Liver (tissue), 9 donors: ENCODE data around the gene NELL1. TPM values are rescaled to one million over a fixed set of nuclear protein-coding genes. Genes with fewer than 3 reads are reported as not detected.

ENCODE experiments used
- DNase-seq: peaks from one replicate; pipeline ENCODE4 v3.0.0-alpha.2; 2017; ENCODE audit warnings: low spot score
- H3K27ac ChIP-seq, 2 donors: one replicate each; pipeline ENCODE4 v1.7.0; 2013; ENCODE audit warnings: inconsistent platforms in 2 of 2, low read length in 2 of 2, control low read depth in 1 of 2, low read depth in 1 of 2, mild to moderate bottlenecking in 1 of 2
- H3K27me3 ChIP-seq, 4 donors: one replicate each; pipeline versions ENCODE4 v1.6.1 to v1.7.0; 2013; ENCODE audit warnings: low read length in 3 of 4, inconsistent platforms in 1 of 4, mild to moderate bottlenecking in 1 of 4, moderate library complexity in 1 of 4; ENCODE audit not compliant: control insufficient read depth in 4 of 4, insufficient read depth in 4 of 4
- H3K36me3 ChIP-seq, 4 donors: one replicate each; pipeline versions ENCODE4 v1.6.1 to v1.7.0; 2013; ENCODE audit warnings: low read length in 3 of 4, mild to moderate bottlenecking in 3 of 4, low read depth in 1 of 4, moderate library complexity in 1 of 4; ENCODE audit not compliant: control insufficient read depth in 4 of 4, insufficient read depth in 3 of 4
- H3K4me1 ChIP-seq, 4 donors: one replicate each; pipeline versions ENCODE4 v1.6.1 to v1.7.0; 2013; ENCODE audit warnings: low read length in 3 of 4, mild to moderate bottlenecking in 3 of 4, moderate library complexity in 1 of 4; ENCODE audit not compliant: control insufficient read depth in 4 of 4, insufficient read depth in 4 of 4
- H3K4me3 ChIP-seq, 3 donors: one replicate each; pipeline versions ENCODE4 v1.6.1 to v1.7.0; 2013; ENCODE audit warnings: low read length in 3 of 3, control low read depth in 1 of 3, low read depth in 1 of 3, mild to moderate bottlenecking in 1 of 3
- H3K9ac ChIP-seq, 2 donors: one replicate each; pipeline ENCODE4 v1.7.0; 2013; ENCODE audit warnings: low read length in 2 of 2, mild to moderate bottlenecking in 2 of 2, moderate library complexity in 2 of 2, control low read depth in 1 of 2, low read depth in 1 of 2
- H3K9me3 ChIP-seq, 4 donors: one replicate each; pipeline versions ENCODE4 v1.6.1 to v1.7.0; 2013; ENCODE audit warnings: low read length in 3 of 4; ENCODE audit not compliant: control insufficient read depth in 4 of 4
- EGR1 ChIP-seq, 2 donors: IDR thresholded peaks; 2 replicates each; pipeline ENCODE4 v1.6.1; 2016 to 2018; ENCODE audit warnings: antibody characterized with exemption in 2 of 2, low read depth in 2 of 2
- FOXA1 ChIP-seq: IDR thresholded peaks from 2 replicates; pipeline ENCODE4 v1.6.1; 2016; ENCODE audit warnings: antibody characterized with exemption
- FOXA2 ChIP-seq: IDR thresholded peaks from 2 replicates; pipeline ENCODE4 v1.6.1; 2016; ENCODE audit warnings: antibody characterized with exemption
- GABPA ChIP-seq, 2 donors: IDR thresholded peaks in 1 of 2; conservative IDR thresholded peaks in 1 of 2; 2 replicates each; pipeline ENCODE4 v1.6.1; 2016; ENCODE audit warnings: antibody characterized with exemption in 2 of 2, mild to moderate bottlenecking in 1 of 2, moderate library complexity in 1 of 2
- HNF4A ChIP-seq, 2 donors: conservative IDR thresholded peaks; 2 replicates each; pipeline ENCODE4 v1.6.1; 2016; ENCODE audit warnings: antibody characterized with exemption in 2 of 2, mild to moderate bottlenecking in 2 of 2
- HNF4G ChIP-seq: IDR thresholded peaks from 2 replicates; pipeline ENCODE4 v1.6.1; 2016; ENCODE audit warnings: antibody characterized with exemption
- JUND ChIP-seq, 2 donors: IDR thresholded peaks; 2 replicates each; pipeline ENCODE4 v1.6.1; 2016; ENCODE audit warnings: antibody characterized with exemption in 2 of 2
- MAX ChIP-seq: IDR thresholded peaks from 2 replicates; pipeline ENCODE4 v1.6.1; 2016; ENCODE audit warnings: antibody characterized with exemption
- NR2F2 ChIP-seq: IDR thresholded peaks from 2 replicates; pipeline ENCODE4 v1.6.1; 2016; ENCODE audit warnings: antibody characterized with exemption
- RAD21 ChIP-seq, 2 donors: IDR thresholded peaks; 2 replicates each; pipeline ENCODE4 v1.6.1; 2016; ENCODE audit warnings: antibody characterized with exemption in 2 of 2, mild to moderate bottlenecking in 2 of 2
- REST ChIP-seq: IDR thresholded peaks from 2 replicates; pipeline ENCODE4 v1.6.1; 2016; ENCODE audit warnings: antibody characterized with exemption, mild to moderate bottlenecking
- RXRA ChIP-seq, 2 donors: IDR thresholded peaks; 2 replicates each; pipeline ENCODE4 v1.6.1; 2017 to 2018; ENCODE audit warnings: antibody characterized with exemption in 2 of 2, mild to moderate bottlenecking in 1 of 2
- SP1 ChIP-seq: IDR thresholded peaks from 2 replicates; pipeline ENCODE4 v1.6.1; 2018; ENCODE audit warnings: antibody characterized with exemption, mild to moderate bottlenecking
- TAF1 ChIP-seq: conservative IDR thresholded peaks from 2 replicates; pipeline ENCODE4 v1.6.1; 2016; ENCODE audit warnings: antibody characterized with exemption, mild to moderate bottlenecking
- YY1 ChIP-seq: IDR thresholded peaks from 2 replicates; pipeline ENCODE4 v1.6.1; 2016; ENCODE audit warnings: antibody characterized with exemption, mild to moderate bottlenecking
- ZBTB33 ChIP-seq: IDR thresholded peaks from 2 replicates; pipeline ENCODE4 v1.6.1; 2016; ENCODE audit warnings: antibody characterized with exemption
- WGBS: extraction: QIAGEN DNeasy Blood & Tissue Kit; methylation state at CpG from one replicate; pipeline ENCODE4 v1.1.7; 2013; 5-methylcytosine and 5-hydroxymethylcytosine counted together
- polyA plus RNA-seq, 2 donors: library from polyadenylated mRNA; stranded (reverse) in 1 of 2; unstranded in 1 of 2; fragments of 200-250 nt in 1 of 2; fragments of >200 nt in 1 of 2; fragmentation: Nextera tagmentation in 1 of 2; extraction: Ambion mirVana in 1 of 2; gene quantifications; one replicate each; pipeline versions ENCODE4 v1.2.1 to v1.2.3, GENCODE V29; 2013 to 2015
- total RNA-seq, 2 donors: library from RNA; depleted of rRNA; stranded (reverse); fragments of >200 nt; gene quantifications; one replicate each; pipeline ENCODE4 v1.2.3, GENCODE V29; 2014
- TF ChIP-seq, protein P1 (sequence below): IDR thresholded peaks from 2 replicates; pipeline ENCODE4 v1.6.1; 2016; ENCODE audit warnings: antibody characterized with exemption
- TF ChIP-seq, protein P2 (sequence below): fragments of 150-350 bp; IDR thresholded peaks from 2 replicates; pipeline ENCODE4 v1.5.1; 2017; ENCODE audit warnings: improper control_type of control experiment, low read depth, low read length; ENCODE audit not compliant: missing input control
- donor health status: healthy.
- donor health status: healthy.
- donor health status: healthy.
- donor health status: healthy.
- donor health status: healthy.

NELL1 gene
- total and polyA plus RNA-seq, 4 donors = not detected

DNA sequence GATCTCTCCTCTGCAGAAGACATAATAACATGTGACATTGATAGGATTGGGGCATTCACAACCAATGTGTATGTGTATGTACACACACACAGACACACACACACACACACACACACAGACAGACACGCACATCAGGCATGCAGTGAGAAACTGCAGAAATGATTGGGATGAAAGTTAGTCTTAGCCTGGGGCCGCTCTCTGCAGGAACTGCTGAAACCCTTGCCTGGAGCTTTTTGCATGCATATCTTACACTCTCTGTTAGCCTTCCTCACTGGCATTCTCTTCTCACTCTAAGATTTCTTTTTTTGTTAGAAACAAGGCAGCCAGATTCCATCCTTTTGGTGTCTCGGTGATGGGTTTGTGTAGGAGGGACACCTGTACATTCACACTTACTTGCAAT, 337.9 kb downstream of the NELL1 start:
- Histone ChIP-seq H3K27me3 (peaks cover 0 to 2% (median 0%) of the 10 kb centered on the region in 4 donors), H3K4me3 (no peak overlapping the region), H3K4me1 (no peaks in the 10 kb centered on the region), H3K36me3 (no peaks in the 10 kb centered on the region), H3K9ac (no peak overlapping the region), H3K27ac (no peak overlapping the region), H3K9me3 (peaks cover 0 to 5% (median 1%) of the 10 kb centered on the region in 4 donors)
- WGBS = 50% methylated on average over 3 of the region's 3 CpGs
- DNase-seq = no peak
- TF ChIP-seq JUND (IDR thresholded peaks at IDR 0.05) (no peak), HNF4G (no peak), FOXA1 (no peak), SP1 (no peak), RXRA (IDR thresholded peaks at IDR 0.05) (no peak), HNF4A (conservative IDR thresholded peaks at IDR 0.05) (no peak), TAF1 (no peak), NR2F2 (no peak), REST (no peak), YY1 (no peak), GABPA (IDR thresholded peaks at IDR 0.05 in 1 of 2, conservative IDR thresholded peaks at IDR 0.05 in 1 of 2) (no peak), RAD21 (IDR thresholded peaks at IDR 0.05) (no peak), ZBTB33 (no peak), EGR1 (IDR thresholded peaks at IDR 0.05; ENCODE audit: low read depth in 2 of 2) (no peak)
- TF ChIP-seq, protein P1, sequence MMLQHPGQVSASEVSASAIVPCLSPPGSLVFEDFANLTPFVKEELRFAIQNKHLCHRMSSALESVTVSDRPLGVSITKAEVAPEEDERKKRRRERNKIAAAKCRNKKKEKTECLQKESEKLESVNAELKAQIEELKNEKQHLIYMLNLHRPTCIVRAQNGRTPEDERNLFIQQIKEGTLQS = no peak
- TF ChIP-seq, protein P2, sequence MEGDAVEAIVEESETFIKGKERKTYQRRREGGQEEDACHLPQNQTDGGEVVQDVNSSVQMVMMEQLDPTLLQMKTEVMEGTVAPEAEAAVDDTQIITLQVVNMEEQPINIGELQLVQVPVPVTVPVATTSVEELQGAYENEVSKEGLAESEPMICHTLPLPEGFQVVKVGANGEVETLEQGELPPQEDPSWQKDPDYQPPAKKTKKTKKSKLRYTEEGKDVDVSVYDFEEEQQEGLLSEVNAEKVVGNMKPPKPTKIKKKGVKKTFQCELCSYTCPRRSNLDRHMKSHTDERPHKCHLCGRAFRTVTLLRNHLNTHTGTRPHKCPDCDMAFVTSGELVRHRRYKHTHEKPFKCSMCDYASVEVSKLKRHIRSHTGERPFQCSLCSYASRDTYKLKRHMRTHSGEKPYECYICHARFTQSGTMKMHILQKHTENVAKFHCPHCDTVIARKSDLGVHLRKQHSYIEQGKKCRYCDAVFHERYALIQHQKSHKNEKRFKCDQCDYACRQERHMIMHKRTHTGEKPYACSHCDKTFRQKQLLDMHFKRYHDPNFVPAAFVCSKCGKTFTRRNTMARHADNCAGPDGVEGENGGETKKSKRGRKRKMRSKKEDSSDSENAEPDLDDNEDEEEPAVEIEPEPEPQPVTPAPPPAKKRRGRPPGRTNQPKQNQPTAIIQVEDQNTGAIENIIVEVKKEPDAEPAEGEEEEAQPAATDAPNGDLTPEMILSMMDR = no peak

DNA sequence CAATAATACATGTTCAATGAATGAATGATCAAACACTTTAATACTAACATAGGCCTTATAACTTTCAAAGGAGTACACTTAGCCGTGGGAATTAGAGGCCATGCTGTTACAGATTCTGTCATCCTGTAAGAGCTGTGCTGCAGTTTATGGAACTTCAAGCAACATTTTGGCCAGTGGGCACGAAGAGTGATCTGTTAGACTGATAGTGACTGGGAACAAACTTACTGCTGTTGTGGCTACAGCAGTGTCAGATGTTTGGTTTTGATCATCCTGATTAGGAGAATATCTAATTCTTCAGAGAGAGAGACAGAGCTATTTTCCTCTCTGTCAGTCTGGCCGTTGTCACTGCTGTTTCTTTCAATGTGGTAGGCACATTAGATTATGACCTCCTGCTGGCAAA, 348.9 kb downstream of the NELL1 start:
- no peak overlapping the region for H3K27ac ChIP-seq
- no peaks in the 10 kb centered on the region for H3K36me3 ChIP-seq
- no peak overlapping the region for H3K9ac ChIP-seq
- no peaks in the 10 kb centered on the region for H3K9me3 ChIP-seq
- WGBS = 33% methylated on average over 3 of the region's 3 CpGs
- no peaks in the 10 kb centered on the region for H3K27me3 ChIP-seq
- no peak overlapping the region for H3K4me3 ChIP-seq
- no peak for DNase-seq
- no peaks in the 10 kb centered on the region for H3K4me1 ChIP-seq
- no peak for TF ChIP-seq GABPA (IDR thresholded peaks at IDR 0.05 in 1 of 2, conservative IDR thresholded peaks at IDR 0.05 in 1 of 2)
- TF ChIP-seq HNF4G = no peak
- TF ChIP-seq YY1 = no peak
- TF ChIP-seq JUND (IDR thresholded peaks at IDR 0.05) = no peak
- no peak for TF ChIP-seq RXRA (IDR thresholded peaks at IDR 0.05)
- no peak for TF ChIP-seq REST
- TF ChIP-seq, protein P2 = no peak
- TF ChIP-seq NR2F2 = no peak
- TF ChIP-seq, protein P1 = no peak
- TF ChIP-seq FOXA2 = no peak
- no peak for TF ChIP-seq FOXA1
- TF ChIP-seq MAX = no peak
